PC-3 (cell line): ENCODE measurements around the gene GLUD2. TPM values are rescaled to one million over a fixed set of nuclear protein-coding genes. Genes with fewer than 3 reads are reported as not detected.

Experiments
- ATAC-seq: fragments of 200-7000 bp; cut with Tn5 transposase; 2 replicates; pipeline ENCODE4 v1.9.1; 2020; ENCODE audit warnings: mild to moderate bottlenecking, moderate library complexity
- BruUV-seq: library from RNA; stranded (reverse); fragments of 400-500 nt; replicated peaks from 2 replicates; lab custom pipeline; 2021; lab: Mats Ljungman, UMichigan
- CTCF ChIA-PET: fragments of 300-600 bp; sonication (Branson Sonifier 250); formaldehyde crosslinking; loops from one replicate; lab custom pipeline; 2022; ENCODE audit warnings: antibody characterized with exemption; lab: Charles Lee
- POLR2A ChIA-PET: fragments of 300-600 bp; sonication (Branson Sonifier 250); formaldehyde crosslinking; loops from one replicate; lab custom pipeline; 2022; ENCODE audit warnings: antibody characterized with exemption; ENCODE audit not compliant: unreplicated experiment; lab: Charles Lee
- DNase-seq: peaks from one replicate; pipeline ENCODE4 v3.0.0-alpha.2; 2015
- H2AFZ ChIP-seq: fragments of 300-600 bp; sonication (generic); 2 replicates; pipeline ENCODE4 v1.6.0; 2016; ENCODE audit warnings: antibody characterized with exemption, low read length
- H3F3A ChIP-seq: fragments of 300-600 bp; sonication (generic); one replicate; pipeline ENCODE4 v1.6.0; 2017; ENCODE audit warnings: antibody characterized with exemption, low read length, control low read depth, mild to moderate bottlenecking; ENCODE audit not compliant: unreplicated experiment
- H3K27ac ChIP-seq: fragments of 300-600 bp; sonication (generic); 2 replicates; pipeline ENCODE4 v1.5.1; 2016; ENCODE audit warnings: mild to moderate bottlenecking, low read length
- H3K27me3 ChIP-seq: fragments of 300-600 bp; sonication (generic); 2 replicates; pipeline ENCODE4 v1.6.1; 2016; ENCODE audit warnings: low read length, mixed read lengths
- H3K36me3 ChIP-seq: fragments of 300-600 bp; sonication (generic); 2 replicates; pipeline ENCODE4 v1.6.1; 2016; ENCODE audit warnings: low read depth, mixed run types, low read length, mixed read lengths
- H3K4me1 ChIP-seq: fragments of 300-600 bp; sonication (generic); 2 replicates; pipeline ENCODE4 v1.5.1; 2016; ENCODE audit warnings: low read length; ENCODE audit not compliant: insufficient read depth
- H3K4me2 ChIP-seq: fragments of 300-600 bp; sonication (generic); 2 replicates; pipeline ENCODE4 v1.6.0; 2016; ENCODE audit warnings: low read length
- H3K4me3 ChIP-seq: fragments of 300-600 bp; sonication (generic); 2 replicates; pipeline ENCODE4 v1.5.1; 2016; ENCODE audit warnings: mild to moderate bottlenecking, low read length, mixed read lengths
- H3K79me2 ChIP-seq: fragments of 300-600 bp; sonication (generic); 2 replicates; pipeline ENCODE4 v1.6.1; 2017; ENCODE audit warnings: low read length, mixed read lengths
- H3K9ac ChIP-seq: fragments of 300-600 bp; sonication (generic); 2 replicates; pipeline ENCODE4 v1.6.0; 2016; ENCODE audit warnings: mild to moderate bottlenecking, low read length
- H3K9me2 ChIP-seq: fragments of 300-600 bp; sonication (generic); replicated peaks from 2 replicates; pipeline ENCODE4 v1.6.1; 2016; ENCODE audit warnings: mixed run types, low read length, mixed read lengths
- H3K9me3 ChIP-seq: fragments of 300-600 bp; sonication (generic); 2 replicates; pipeline ENCODE4 v1.6.1; 2016; ENCODE audit warnings: low read length, mixed read lengths
- H4K20me1 ChIP-seq: fragments of 300-600 bp; sonication (generic); 2 replicates; pipeline ENCODE4 v1.6.1; 2016; ENCODE audit warnings: low read length, mixed read lengths
- EZH2 ChIP-seq: fragments of 300-600 bp; sonication (generic); IDR thresholded peaks from one replicate; pipeline ENCODE4 v1.6.1; 2017; ENCODE audit warnings: antibody characterized with exemption, mild to moderate bottlenecking, low read length; ENCODE audit not compliant: unreplicated experiment
- EZH2phosphoT487 ChIP-seq: fragments of 300-600 bp; sonication (generic); IDR thresholded peaks from 2 replicates; pipeline ENCODE4 v1.6.1; 2018; ENCODE audit warnings: mild to moderate bottlenecking, antibody characterized with exemption, low read length, borderline replicate concordance
- intact Hi-C: fragments of 100-400 bp; cut with micrococcal nuclease; formaldehyde crosslinking; loops from 2 replicates; pipeline ENCODE4 v1.9.0; 2023
- total RNA-seq: library from RNA; depleted of rRNA; stranded (reverse); fragments of >200 nt; gene quantifications from 2 replicates; pipeline ENCODE4 v1.2.3, GENCODE V29; 2014
- TF ChIP-seq, protein P1 (sequence below): fragments of 300-600 bp; sonication (generic); conservative IDR thresholded peaks from 2 replicates; pipeline ENCODE4 v1.5.1; 2017; ENCODE audit warnings: antibody characterized with exemption, low read depth, mild to moderate bottlenecking, low read length

Gene GLUD2
- total RNA-seq, 1 experiment from 2014 or later, result 0.40 TPM

DNA sequence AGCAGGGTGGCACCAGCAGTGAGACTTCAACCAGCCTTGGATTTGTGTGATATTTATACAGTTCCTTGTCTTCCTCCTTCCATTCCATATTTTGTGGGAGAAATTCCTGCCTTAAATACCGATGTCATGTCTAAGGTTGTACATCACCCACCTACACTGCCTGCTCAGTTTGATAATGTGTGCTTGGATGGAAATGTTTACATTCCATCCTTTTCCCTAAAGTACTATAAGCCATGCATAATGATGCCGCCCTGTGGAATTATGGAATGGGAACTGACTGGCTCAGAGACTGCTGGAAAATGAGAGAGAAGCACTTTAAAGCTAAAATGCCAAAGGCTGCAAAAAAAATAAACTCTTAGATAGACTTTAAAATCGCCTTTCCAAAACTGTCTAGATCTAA, 11.3 kb upstream of the GLUD2 start:
- POLR2A ChIA-PET, result no interaction called here
- DNase-seq (no peak), ATAC-seq (no peak)
- intact Hi-C loops, result no loop called here
- TF ChIP-seq EZH2phosphoT487 (no peak), EZH2 (no peak)
- TF ChIP-seq, protein P1, sequence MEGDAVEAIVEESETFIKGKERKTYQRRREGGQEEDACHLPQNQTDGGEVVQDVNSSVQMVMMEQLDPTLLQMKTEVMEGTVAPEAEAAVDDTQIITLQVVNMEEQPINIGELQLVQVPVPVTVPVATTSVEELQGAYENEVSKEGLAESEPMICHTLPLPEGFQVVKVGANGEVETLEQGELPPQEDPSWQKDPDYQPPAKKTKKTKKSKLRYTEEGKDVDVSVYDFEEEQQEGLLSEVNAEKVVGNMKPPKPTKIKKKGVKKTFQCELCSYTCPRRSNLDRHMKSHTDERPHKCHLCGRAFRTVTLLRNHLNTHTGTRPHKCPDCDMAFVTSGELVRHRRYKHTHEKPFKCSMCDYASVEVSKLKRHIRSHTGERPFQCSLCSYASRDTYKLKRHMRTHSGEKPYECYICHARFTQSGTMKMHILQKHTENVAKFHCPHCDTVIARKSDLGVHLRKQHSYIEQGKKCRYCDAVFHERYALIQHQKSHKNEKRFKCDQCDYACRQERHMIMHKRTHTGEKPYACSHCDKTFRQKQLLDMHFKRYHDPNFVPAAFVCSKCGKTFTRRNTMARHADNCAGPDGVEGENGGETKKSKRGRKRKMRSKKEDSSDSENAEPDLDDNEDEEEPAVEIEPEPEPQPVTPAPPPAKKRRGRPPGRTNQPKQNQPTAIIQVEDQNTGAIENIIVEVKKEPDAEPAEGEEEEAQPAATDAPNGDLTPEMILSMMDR, result no peak
- Histone ChIP-seq H3K4me3 (no peak overlapping the region), H3K27ac (no peak overlapping the region), H3K9me2 (no peaks in the 10 kb centered on the region), H3K9ac (no peak overlapping the region), H2AFZ (no peak overlapping the region), H3K4me2 (no peak overlapping the region), H4K20me1 (no peaks in the 10 kb centered on the region), H3F3A (no peaks in the 10 kb centered on the region), H3K36me3 (no peaks in the 10 kb centered on the region), H3K27me3 (no peaks in the 10 kb centered on the region), H3K4me1 (no peaks in the 10 kb centered on the region), H3K9me3 (no peaks in the 10 kb centered on the region), H3K79me2 (no peaks in the 10 kb centered on the region)
- CTCF ChIA-PET, result no interaction called here
- BruUV-seq, result no TSS peak

DNA sequence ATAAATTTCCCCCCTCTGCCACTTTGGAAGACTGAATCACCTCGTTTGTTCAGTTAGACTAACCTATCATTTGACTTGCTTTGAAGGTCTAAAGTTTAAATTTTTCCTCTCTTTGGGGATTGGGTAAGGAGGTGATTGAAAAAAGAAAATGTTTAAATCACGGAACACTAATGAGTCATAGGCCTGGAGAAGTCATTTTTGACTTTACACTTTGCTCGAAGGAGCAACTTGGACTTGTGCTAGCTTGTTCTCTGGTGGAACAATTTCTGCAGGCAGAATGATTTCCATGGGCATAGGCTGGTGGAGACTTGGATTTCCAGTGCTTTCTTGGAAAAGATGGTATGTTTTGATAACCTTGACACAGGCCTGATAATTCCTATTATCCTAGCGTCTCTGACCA, 10.5 kb upstream of the GLUD2 start:
- Histone ChIP-seq H3K9me2 (no peaks in the 10 kb centered on the region), H4K20me1 (no peaks in the 10 kb centered on the region), H3K4me2 (no peak overlapping the region), H3K27ac (no peak overlapping the region), H3K4me1 (no peaks in the 10 kb centered on the region), H3K79me2 (no peaks in the 10 kb centered on the region), H3K9ac (no peak overlapping the region), H3K4me3 (no peak overlapping the region), H2AFZ (no peak overlapping the region), H3K27me3 (no peaks in the 10 kb centered on the region), H3K36me3 (no peaks in the 10 kb centered on the region), H3F3A (no peaks in the 10 kb centered on the region), H3K9me3 (no peaks in the 10 kb centered on the region)
- ATAC-seq (no peak), DNase-seq (no peak)
- ChIA-PET POLR2A (no interaction called here), CTCF (no interaction called here)
- TF ChIP-seq EZH2, result no peak
- TF ChIP-seq EZH2phosphoT487, result no peak
- TF ChIP-seq, protein P1, result no peak
- BruUV-seq, result no TSS peak
- intact Hi-C loops, result no loop called here

DNA sequence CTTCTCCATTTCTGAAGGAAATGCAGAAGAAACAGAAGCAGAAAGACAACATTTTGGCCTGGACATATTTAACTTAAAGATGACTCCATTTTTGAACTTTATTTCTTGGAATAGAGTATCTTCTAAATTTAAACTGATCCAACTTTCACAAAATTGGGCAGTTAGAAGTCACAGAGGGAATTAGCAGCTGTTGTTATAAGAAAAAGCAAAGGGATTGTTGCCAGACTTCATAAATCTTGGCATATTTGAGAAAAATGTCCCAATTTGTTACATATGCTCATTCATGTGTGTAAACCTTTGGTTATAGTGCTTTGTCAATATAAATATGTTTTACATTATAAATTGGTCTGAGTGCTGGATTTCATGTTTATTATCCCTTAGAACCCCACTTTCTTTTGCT, 3.4 kb downstream of the GLUD2 start:
- no peak overlapping the region for H2AFZ ChIP-seq
- TF ChIP-seq EZH2phosphoT487 (no peak), EZH2 (no peak)
- TF ChIP-seq, protein P1, result no peak
- no peak for DNase-seq
- intact Hi-C loops, result loop anchor here (5.0 kb wide), 1 partner anchor 72 kb away; no protein-coding TSS in a partner anchor
- H3K9ac ChIP-seq, result no peak overlapping the region
- H3F3A ChIP-seq, result no peaks in the 10 kb centered on the region
- ChIA-PET POLR2A (no interaction called here), CTCF (no interaction called here)
- H3K4me1 ChIP-seq, result peaks cover 5% of the 10 kb centered on the region
- H3K4me3 ChIP-seq, result no peak overlapping the region
- no peaks in the 10 kb centered on the region for H3K79me2 ChIP-seq
- H3K36me3 ChIP-seq, result no peaks in the 10 kb centered on the region
- H4K20me1 ChIP-seq, result no peaks in the 10 kb centered on the region
- no peaks in the 10 kb centered on the region for H3K9me3 ChIP-seq
- no peak for ATAC-seq
- no peaks in the 10 kb centered on the region for H3K9me2 ChIP-seq
- no peaks in the 10 kb centered on the region for H3K27me3 ChIP-seq
- BruUV-seq, result no TSS peak
- H3K27ac ChIP-seq, result no peak overlapping the region
- H3K4me2 ChIP-seq, result no peak overlapping the region
